T-helper 17 cell (primary cell): Measurements from ENCODE around the gene LDLRAD3. TPM values are rescaled to one million over a fixed set of nuclear protein-coding genes. Genes with fewer than 3 reads are reported as not detected.

Experiments
- ATAC-seq: fragments of 150-1000 bp; cut with Tn5 transposase; 2 replicates; pipeline ENCODE4 v1.10.0; 2021; ENCODE audit warnings: mild to moderate bottlenecking, moderate library complexity
- DNase-seq, 3 donors: peaks; one replicate each; pipeline versions ENCODE4 v3.0.0 to v3.0.0-alpha.2; 2020 to 2021
- H3K9me3 ChIP-seq: one replicate; pipeline ENCODE4 v1.7.0; 2013; ENCODE audit warnings: low read length, mild to moderate bottlenecking; ENCODE audit not compliant: control insufficient read depth, poor library complexity, severe bottlenecking
- H3K27ac Mint-ChIP-seq: one replicate; pipeline ENCODE4 v1.8.0; 2022; ENCODE audit warnings: mild to moderate bottlenecking, moderate library complexity, mixed read lengths
- H3K27me3 Mint-ChIP-seq: one replicate; pipeline ENCODE4 v1.8.0; 2022; ENCODE audit warnings: mixed read lengths
- H3K36me3 Mint-ChIP-seq: one replicate; pipeline ENCODE4 v1.8.0; 2022; ENCODE audit warnings: low read depth, mixed read lengths
- H3K4me1 Mint-ChIP-seq: one replicate; pipeline ENCODE4 v1.8.0; 2022; ENCODE audit warnings: mild to moderate bottlenecking, mixed read lengths
- H3K4me3 Mint-ChIP-seq: one replicate; pipeline ENCODE4 v1.8.0; 2022; ENCODE audit warnings: mild to moderate bottlenecking, moderate library complexity, mixed read lengths
- total RNA-seq, 4 donors: library from RNA in 2 of 4; stranded (reverse) in 2 of 4; gene quantifications; one replicate each; pipeline ENCODE4 v1.2.3 and lab custom pipeline; 2022 to 2026

LDLRAD3 gene
- total RNA-seq, 2 donors from 2014 or later: 0.42 to 1.4 TPM

GRCh38 chr11:35971841-35972422 is 28.1 kb downstream of the LDLRAD3 start:
- no peak for DNase-seq
- no peak overlapping the region for H3K27ac Mint-ChIP-seq
- no peak for ATAC-seq
- no peaks in the 10 kb centered on the region for H3K27me3 Mint-ChIP-seq
- no peaks in the 10 kb centered on the region for H3K9me3 ChIP-seq
- H3K4me3 Mint-ChIP-seq: no peak overlapping the region
- no peaks in the 10 kb centered on the region for H3K36me3 Mint-ChIP-seq
- no peaks in the 10 kb centered on the region for H3K4me1 Mint-ChIP-seq

GRCh38 chr11:35974882-35975589 is 31.2 kb downstream of the LDLRAD3 start:
- Mint-ChIP-seq H3K4me3 (no peak overlapping the region), H3K36me3 (no peaks in the 10 kb centered on the region), H3K27ac (no peak overlapping the region), H3K4me1 (no peaks in the 10 kb centered on the region), H3K27me3 (peaks cover 11% of the 10 kb centered on the region)
- no peak for DNase-seq
- H3K9me3 ChIP-seq: no peaks in the 10 kb centered on the region
- no peak for ATAC-seq

- Mint-ChIP-seq H3K4me1 (no peaks in the 10 kb centered on the region), H3K36me3 (no peaks in the 10 kb centered on the region), H3K27me3 (peaks cover 11% of the 10 kb centered on the region), H3K27ac (no peak overlapping the region), H3K4me3 (no peak overlapping the region)
- ATAC-seq (no peak), DNase-seq (no peak)
- H3K9me3 ChIP-seq: no peaks in the 10 kb centered on the region
Measured at GRCh38 chr11:35976434-35976833, 32.6 kb downstream of the LDLRAD3 start.

- ATAC-seq (no peak), DNase-seq (no peak)
- peaks cover 11% of the 10 kb centered on the region for H3K27me3 Mint-ChIP-seq
- H3K4me1 Mint-ChIP-seq: no peaks in the 10 kb centered on the region
- no peak overlapping the region for H3K4me3 Mint-ChIP-seq
- no peaks in the 10 kb centered on the region for H3K9me3 ChIP-seq
- no peak overlapping the region for H3K27ac Mint-ChIP-seq
- no peaks in the 10 kb centered on the region for H3K36me3 Mint-ChIP-seq
Measured at GRCh38 chr11:35978183-35978582, 34.3 kb downstream of the LDLRAD3 start.

- H3K27ac Mint-ChIP-seq: no peak overlapping the region
- DNase-seq (no peak), ATAC-seq (no peak)
- no peaks in the 10 kb centered on the region for H3K36me3 Mint-ChIP-seq
- no peak overlapping the region for H3K4me3 Mint-ChIP-seq
- H3K27me3 Mint-ChIP-seq: peaks cover 11% of the 10 kb centered on the region
- H3K4me1 Mint-ChIP-seq: no peaks in the 10 kb centered on the region
- H3K9me3 ChIP-seq: no peaks in the 10 kb centered on the region
Measured at GRCh38 chr11:35978891-35979290, 35.0 kb downstream of the LDLRAD3 start.

- Mint-ChIP-seq H3K4me1 (no peaks in the 10 kb centered on the region), H3K27me3 (peaks cover 11% of the 10 kb centered on the region), H3K27ac (no peak overlapping the region), H3K36me3 (no peaks in the 10 kb centered on the region), H3K4me3 (no peak overlapping the region)
- ATAC-seq: no peak
- H3K9me3 ChIP-seq: no peaks in the 10 kb centered on the region
- DNase-seq: no peak
Measured at GRCh38 chr11:35980686-35981390, 37.0 kb downstream of the LDLRAD3 start.

- H3K4me3 Mint-ChIP-seq: no peak overlapping the region
- no peaks in the 10 kb centered on the region for H3K4me1 Mint-ChIP-seq
- no peak overlapping the region for H3K27ac Mint-ChIP-seq
- no peaks in the 10 kb centered on the region for H3K9me3 ChIP-seq
- H3K36me3 Mint-ChIP-seq: no peaks in the 10 kb centered on the region
- no peak for DNase-seq
- peaks cover 11% of the 10 kb centered on the region for H3K27me3 Mint-ChIP-seq
- no peak for ATAC-seq
Measured at GRCh38 chr11:35981581-35981980, 37.7 kb downstream of the LDLRAD3 start.

- no peak overlapping the region for H3K4me3 Mint-ChIP-seq
- DNase-seq (no peak), ATAC-seq (no peak)
- peaks cover 11% of the 10 kb centered on the region for H3K27me3 Mint-ChIP-seq
- H3K36me3 Mint-ChIP-seq: no peaks in the 10 kb centered on the region
- H3K9me3 ChIP-seq: no peaks in the 10 kb centered on the region
- no peak overlapping the region for H3K27ac Mint-ChIP-seq
- no peaks in the 10 kb centered on the region for H3K4me1 Mint-ChIP-seq
Measured at GRCh38 chr11:35982061-35982460, 38.2 kb downstream of the LDLRAD3 start.

- ATAC-seq: no peak
- no peak overlapping the region for H3K4me3 Mint-ChIP-seq
- no peaks in the 10 kb centered on the region for H3K4me1 Mint-ChIP-seq
- DNase-seq: no peak
- no peaks in the 10 kb centered on the region for H3K36me3 Mint-ChIP-seq
- H3K9me3 ChIP-seq: no peaks in the 10 kb centered on the region
- H3K27ac Mint-ChIP-seq: no peak overlapping the region
- H3K27me3 Mint-ChIP-seq: peaks cover 3% of the 10 kb centered on the region
Measured at GRCh38 chr11:35983981-35984380, 40.1 kb downstream of the LDLRAD3 start.

GRCh38 chr11:35986947-35987346 is 43.1 kb downstream of the LDLRAD3 start:
- Mint-ChIP-seq H3K27me3 (peaks cover 18% of the 10 kb centered on the region), H3K4me3 (no peak overlapping the region), H3K36me3 (no peaks in the 10 kb centered on the region), H3K27ac (no peak overlapping the region), H3K4me1 (no peaks in the 10 kb centered on the region)
- no peaks in the 10 kb centered on the region for H3K9me3 ChIP-seq
- DNase-seq (no peak), ATAC-seq (no peak)

- H3K27ac Mint-ChIP-seq: no peak overlapping the region
- peaks cover 34% of the 10 kb centered on the region for H3K27me3 Mint-ChIP-seq
- DNase-seq (no peak), ATAC-seq (no peak)
- no peak overlapping the region for H3K4me3 Mint-ChIP-seq
- H3K9me3 ChIP-seq: no peaks in the 10 kb centered on the region
- no peaks in the 10 kb centered on the region for H3K36me3 Mint-ChIP-seq
- H3K4me1 Mint-ChIP-seq: no peaks in the 10 kb centered on the region
Measured at GRCh38 chr11:35990170-35990569, 46.3 kb downstream of the LDLRAD3 start.

- H3K4me3 Mint-ChIP-seq: no peak overlapping the region
- DNase-seq (no peak), ATAC-seq (no peak)
- H3K27me3 Mint-ChIP-seq: peaks cover 34% of the 10 kb centered on the region
- no peak overlapping the region for H3K27ac Mint-ChIP-seq
- no peaks in the 10 kb centered on the region for H3K4me1 Mint-ChIP-seq
- H3K36me3 Mint-ChIP-seq: no peaks in the 10 kb centered on the region
- H3K9me3 ChIP-seq: no peaks in the 10 kb centered on the region
Measured at GRCh38 chr11:35990816-35991215, 47.0 kb downstream of the LDLRAD3 start.

- H3K4me3 Mint-ChIP-seq: no peak overlapping the region
- H3K9me3 ChIP-seq: no peaks in the 10 kb centered on the region
- no peaks in the 10 kb centered on the region for H3K36me3 Mint-ChIP-seq
- no peak overlapping the region for H3K27ac Mint-ChIP-seq
- DNase-seq (no peak), ATAC-seq (no peak)
- peaks cover 34% of the 10 kb centered on the region for H3K27me3 Mint-ChIP-seq
- no peaks in the 10 kb centered on the region for H3K4me1 Mint-ChIP-seq
Measured at GRCh38 chr11:35992548-35992947, 48.7 kb downstream of the LDLRAD3 start.
